HepG2 (cell line): Measurements from ENCODE around the gene AHSA1. TPM values are rescaled to one million over a fixed set of nuclear protein-coding genes. Genes with fewer than 3 reads are reported as not detected.
A peak's percentile ranks its signal among the peaks of the same experiment; 100 is the strongest.

ENCODE experiments used
- DMAP1 ChIP-seq: IDR thresholded peaks from 2 replicates; pipeline ENCODE4 v1.6.1; 2016
- FUBP1 ChIP-seq: sonication (generic); formaldehyde crosslinking; IDR thresholded peaks from 2 replicates; pipeline ENCODE4 v1.5.1; 2020; ENCODE audit warnings: missing genetic modification reagents, mild to moderate bottlenecking, borderline replicate concordance
- GZF1 ChIP-seq: sonication (generic); formaldehyde crosslinking; IDR thresholded peaks from 2 replicates; pipeline ENCODE4 v1.5.1; 2020; ENCODE audit warnings: mild to moderate bottlenecking, missing genetic modification reagents
- HNRNPLL ChIP-seq: fragments of 200-400 bp; formaldehyde crosslinking; IDR thresholded peaks from 2 replicates; pipeline ENCODE4 v1.6.1; 2017; ENCODE audit warnings: mild to moderate bottlenecking, low read depth, low read length; ENCODE audit not compliant: poor library complexity, severe bottlenecking
- MAZ ChIP-seq, 2 experiments: sonication (generic) in 1 of 2; formaldehyde crosslinking in 1 of 2; IDR thresholded peaks; 2 replicates each; pipeline versions ENCODE4 v1.5.0 to v1.6.1; 2012 to 2020; ENCODE audit warnings: low read depth in 2 of 2, mild to moderate bottlenecking in 2 of 2, borderline replicate concordance in 1 of 2, improper control_type of control experiment in 1 of 2, low read length in 1 of 2, missing genetic modification reagents in 1 of 2, moderate library complexity in 1 of 2
- SP4 ChIP-seq: sonication (generic); formaldehyde crosslinking; IDR thresholded peaks from 2 replicates; pipeline ENCODE4 v1.8.1; 2023; ENCODE audit warnings: mild to moderate bottlenecking, missing genetic modification reagents
- STAG1 ChIP-seq: sonication (generic); formaldehyde crosslinking; IDR thresholded peaks from 2 replicates; pipeline ENCODE4 v1.4.0; 2020; ENCODE audit warnings: missing genetic modification reagents
- TAF1 ChIP-seq: sonication (generic); formaldehyde crosslinking; IDR thresholded peaks from 2 replicates; pipeline ENCODE4 v1.4.0; 2020; ENCODE audit warnings: missing genetic modification reagents
- ZBTB39 ChIP-seq: sonication (generic); formaldehyde crosslinking; IDR thresholded peaks from 2 replicates; pipeline ENCODE4 v1.5.0; 2020; ENCODE audit warnings: missing genetic modification reagents
- ZKSCAN8 ChIP-seq: IDR thresholded peaks from 2 replicates; pipeline ENCODE4 v1.6.1; 2016; ENCODE audit warnings: borderline replicate concordance, missing genetic modification reagents, missing compliant biosample characterization
- ZNF580 ChIP-seq: IDR thresholded peaks from 2 replicates; pipeline ENCODE4 v1.6.1; 2016; ENCODE audit warnings: low read depth, borderline replicate concordance
- ZNF629 ChIP-seq: sonication (generic); formaldehyde crosslinking; conservative IDR thresholded peaks from 2 replicates; pipeline ENCODE4 v1.5.0; 2020; ENCODE audit warnings: missing genetic modification reagents
- ZNF781 ChIP-seq: sonication (generic); formaldehyde crosslinking; IDR thresholded peaks from 2 replicates; pipeline ENCODE4 v1.5.1; 2020; ENCODE audit warnings: borderline replicate concordance, mild to moderate bottlenecking, missing genetic modification reagents; ENCODE audit errors: not compliant biosample characterization
- polyA plus RNA-seq, 8 experiments: library from polyadenylated mRNA; depleted of rRNA in 3 of 8; stranded (reverse) in 7 of 8; unstranded in 1 of 8; fragments of >200 nt; fragmentation: Illumina TruSeq in 4 of 8; extraction: Trizol in 4 of 8; gene quantifications; 2 replicates each; pipeline versions ENCODE4 v1.2.1 to v1.2.3, GENCODE V29; 2011 to 2016; ENCODE audit warnings: low read depth in 4 of 8, missing spikeins in 1 of 8, mixed read lengths in 1 of 8; ENCODE audit not compliant: insufficient read depth in 1 of 8
- total RNA-seq, 5 experiments: library from RNA; depleted of rRNA; stranded (reverse); fragments of >200 nt; fragmentation: Illumina TruSeq; extraction: Trizol; gene quantifications; 2 replicates each; pipeline ENCODE4 v1.2.3, GENCODE V29; 2016; ENCODE audit warnings: low read depth in 1 of 5

AHSA1 gene
- total and polyA plus RNA-seq, 2 of the 13 experiments (the other 11 are each of a cell fraction or from before 2014, with no cell fraction given), result 113 to 241 TPM

- TF ChIP-seq ZKSCAN8 (no peak), TAF1 (CRISPR knock-in tag) (peak; percentile 61), DMAP1 (no peak), ZNF781 (CRISPR knock-in tag) (no peak), HNRNPLL (no peak), ZBTB39 (CRISPR knock-in tag) (no peak), FUBP1 (no peak), ZNF629 (CRISPR knock-in tag) (no peak), MAZ (IDR thresholded peaks at IDR 0.05; ENCODE audit: borderline replicate concordance, low read depth, low read length) (no peak), MAZ (CRISPR knock-in tag; IDR thresholded peaks at IDR 0.05; ENCODE audit: low read depth) (no peak), GZF1 (0 out of 2 replicates have a peak, but pooled peaks have one; percentile 18), STAG1 (CRISPR knock-in tag) (no peak), SP4 (CRISPR knock-in tag) (no peak), ZNF580 (CRISPR knock-in tag) (no peak)
Measured at GRCh38 chr14:77457115-77457521, 775 bp upstream of the AHSA1 start (continued).
